K562 (cell line): ENCODE data around the gene TENM3. TPM values are rescaled to one million over a fixed set of nuclear protein-coding genes. Genes with fewer than 3 reads are reported as not detected.

Experiments used
- ATAC-seq: fragments of 200-7000 bp; cut with Tn5 transposase; 3 replicates; pipeline ENCODE4 v1.9.1; 2020; ENCODE audit warnings: moderate library complexity
- BruUV-seq: library from RNA; stranded (reverse); fragments of 400-500 nt; replicated peaks from 2 replicates; lab custom pipeline; 2021; lab: Mats Ljungman, UMichigan
- CTCF ChIA-PET: fragments of 300-600 bp; formaldehyde crosslinking; extraction: SDS; loops from one replicate; lab custom pipeline; 2021; ENCODE audit warnings: low intra/inter-chr PET ratio; lab: Yijun Ruan, JAX
- POLR2A ChIA-PET: fragments of 300-600, 350-650 bp; sonication (Branson Sonifier 250); formaldehyde crosslinking; extraction: SDS; loops from one replicate; lab custom pipeline; 2021; ENCODE audit warnings: antibody characterized with exemption, inconsistent platforms; lab: Yijun Ruan, JAX
- DNase-seq, 4 experiments: peaks; one replicate each; pipeline versions ENCODE4 v3.0.0 to v3.0.0-alpha.2; 2011 to 2018; ENCODE audit warnings: low spot score in 3 of 4, mixed read lengths in 3 of 4; ENCODE audit errors: extremely low read depth in 1 of 4
- FAIRE-seq: peaks from 2 replicates; lab custom pipeline; 2011; peaks lifted over from hg19 to GRCh38; lab: Jason Lieb, UNC
- H2AFZ ChIP-seq: 2 replicates; pipeline ENCODE4 v1.6.0; 2011; ENCODE audit warnings: low read depth, low read length, control low read depth, inconsistent platforms
- H3K27ac ChIP-seq: fragments of 200-600 bp; 3 replicates; pipeline ENCODE4 v1.8.0; 2011; ENCODE audit warnings: low read depth, mild to moderate bottlenecking, control low read depth, inconsistent platforms, low read length, moderate library complexity, mixed read lengths; ENCODE audit errors: extremely low read depth
- H3K27me3 ChIP-seq, 2 experiments: fragments of 300-600 bp in 1 of 2; 2 replicates in 1 of 2; 3 replicates in 1 of 2; pipeline versions ENCODE4 v1.6.0 to v1.8.0; 2011; ENCODE audit warnings: inconsistent platforms in 2 of 2, low read length in 2 of 2, mild to moderate bottlenecking in 1 of 2, mixed read lengths in 1 of 2, moderate library complexity in 1 of 2; ENCODE audit not compliant: control insufficient read depth in 2 of 2, insufficient read depth in 2 of 2
- H3K36me3 ChIP-seq: fragments of 300-600 bp; 3 replicates; pipeline ENCODE4 v1.8.0; 2011; ENCODE audit warnings: mild to moderate bottlenecking, low read length, inconsistent platforms; ENCODE audit not compliant: control insufficient read depth, insufficient read depth
- H3K4me1 ChIP-seq, 2 experiments: fragments of 200-600 bp in 1 of 2; replicated peaks in 1 of 2; 2 replicates in 1 of 2; 3 replicates in 1 of 2; pipeline versions ENCODE4 v1.5.1 to v1.8.0; 2011; ENCODE audit warnings: inconsistent platforms in 2 of 2, low read length in 2 of 2, mild to moderate bottlenecking in 1 of 2, mixed read lengths in 1 of 2, moderate library complexity in 1 of 2; ENCODE audit not compliant: control insufficient read depth in 2 of 2, insufficient read depth in 2 of 2
- H3K4me2 ChIP-seq: 2 replicates; pipeline ENCODE4 v1.6.1; 2011; ENCODE audit warnings: low read length, control low read depth, inconsistent platforms, mixed read lengths; ENCODE audit not compliant: insufficient read depth
- H3K4me3 ChIP-seq: fragments of 200-600 bp; sonication (generic), shearing (Covaris generic); 2 replicates; pipeline ENCODE4 v1.5.1; 2016; ENCODE audit warnings: control low read depth, inconsistent platforms
- H3K79me2 ChIP-seq: fragments of 200-600 bp; 3 replicates; pipeline ENCODE4 v1.8.0; 2011; ENCODE audit warnings: low read length, inconsistent platforms; ENCODE audit not compliant: control insufficient read depth, insufficient read depth
- H3K9ac ChIP-seq, 2 experiments: 2 replicates each; pipeline versions ENCODE4 v1.6.0 to v1.6.1; 2011; ENCODE audit warnings: low read depth in 2 of 2, low read length in 2 of 2, control low read depth in 1 of 2, inconsistent platforms in 1 of 2, mild to moderate bottlenecking in 1 of 2, mixed read lengths in 1 of 2; ENCODE audit not compliant: insufficient read depth in 1 of 2
- H3K9me1 ChIP-seq: one replicate; pipeline ENCODE4 v1.6.0; 2011; ENCODE audit warnings: inconsistent platforms, mild to moderate bottlenecking, low read length, moderate library complexity; ENCODE audit not compliant: control insufficient read depth, insufficient read depth
- H3K9me3 ChIP-seq: replicated peaks from 2 replicates; pipeline ENCODE4 v1.5.1; 2011; ENCODE audit warnings: low read depth, low read length, inconsistent platforms; ENCODE audit not compliant: control insufficient read depth, insufficient read depth
- H4K20me1 ChIP-seq: replicated peaks from 2 replicates; pipeline ENCODE4 v1.6.1; 2011; ENCODE audit warnings: low read length, inconsistent platforms, mixed read lengths; ENCODE audit not compliant: control insufficient read depth, insufficient read depth
- NFYB ChIP-seq: IDR thresholded peaks from 2 replicates; pipeline ENCODE4 v1.6.1; 2011; ENCODE audit warnings: mild to moderate bottlenecking, moderate library complexity; ENCODE audit not compliant: insufficient read length; ENCODE audit errors: extremely low read depth
- POLR2AphosphoS2 ChIP-seq: IDR thresholded peaks from 2 replicates; pipeline ENCODE4 v1.6.1; 2012; ENCODE audit warnings: low read length, improper control_type of control experiment
- ZNF124 ChIP-seq: sonication (generic); formaldehyde crosslinking; IDR thresholded peaks from 2 replicates; pipeline ENCODE4 v1.8.1; 2022; ENCODE audit warnings: missing genetic modification reagents
- WGBS: fragments of 100-300 bp; shearing (Covaris generic); methylation state at CpG from one replicate; pipeline ENCODE4 v1.1.6; 2016; ENCODE audit warnings: low coverage, mixed read lengths; ENCODE audit not compliant: insufficient coverage; ENCODE audit errors: missing lambda C conversion rate; 5-methylcytosine and 5-hydroxymethylcytosine counted together
- in situ Hi-C: fragments of 300-500 bp; cut with MboI; formaldehyde crosslinking; loops from 4 replicates; pipeline ENCODE4 v1.15.0; 2018; ENCODE audit warnings: inconsistent platforms, mixed read lengths
- intact Hi-C: fragments of 100-400 bp; cut with micrococcal nuclease; formaldehyde crosslinking; loops from 2 replicates; pipeline ENCODE4 v1.14.2; 2022
- polyA plus RNA-seq, 8 experiments: library from polyadenylated mRNA; depleted of rRNA in 4 of 8; stranded (reverse) in 5 of 8; unstranded in 3 of 8; fragments of >200 nt; fragmentation: Nextera tagmentation in 2 of 8; fragmentation: Illumina TruSeq in 1 of 8; extraction: Ambion mirVana in 2 of 8; extraction: Trizol in 1 of 8; gene quantifications; 2 replicates each; pipeline versions ENCODE4 v1.2.1 to v1.2.3, GENCODE V29; 2011 to 2014; ENCODE audit warnings: inconsistent platforms in 1 of 8, missing spikeins in 1 of 8
- total RNA-seq, 7 experiments: library from RNA; depleted of rRNA in 6 of 7; stranded (reverse); fragments of >200 nt in 6 of 7; fragmentation: Illumina TruSeq in 2 of 7; extraction: Trizol in 2 of 7; gene quantifications; 2 replicates each; pipeline versions ENCODE4 v1.2.1 to v1.2.3, GENCODE V29; 2011 to 2021; ENCODE audit warnings: low replicate concordance in 1 of 7
- TF ChIP-seq, protein P1 (sequence below): fragments of 450-650 bp; formaldehyde crosslinking; IDR thresholded peaks from 2 replicates; pipeline ENCODE4 v1.4.0; 2020; ENCODE audit warnings: mild to moderate bottlenecking, mixed read lengths
- TF ChIP-seq, protein P2 (sequence below): IDR thresholded peaks from 2 replicates; pipeline ENCODE4 v1.6.1; 2011; ENCODE audit not compliant: insufficient read length; ENCODE audit errors: extremely low read depth

The TENM3 gene
- total and polyA plus RNA-seq, 9 of the 15 experiments (the other 6 are each of a cell fraction or from before 2014, with no cell fraction given) = 0.01 to 0.02 TPM; not detected in 7

DNA sequence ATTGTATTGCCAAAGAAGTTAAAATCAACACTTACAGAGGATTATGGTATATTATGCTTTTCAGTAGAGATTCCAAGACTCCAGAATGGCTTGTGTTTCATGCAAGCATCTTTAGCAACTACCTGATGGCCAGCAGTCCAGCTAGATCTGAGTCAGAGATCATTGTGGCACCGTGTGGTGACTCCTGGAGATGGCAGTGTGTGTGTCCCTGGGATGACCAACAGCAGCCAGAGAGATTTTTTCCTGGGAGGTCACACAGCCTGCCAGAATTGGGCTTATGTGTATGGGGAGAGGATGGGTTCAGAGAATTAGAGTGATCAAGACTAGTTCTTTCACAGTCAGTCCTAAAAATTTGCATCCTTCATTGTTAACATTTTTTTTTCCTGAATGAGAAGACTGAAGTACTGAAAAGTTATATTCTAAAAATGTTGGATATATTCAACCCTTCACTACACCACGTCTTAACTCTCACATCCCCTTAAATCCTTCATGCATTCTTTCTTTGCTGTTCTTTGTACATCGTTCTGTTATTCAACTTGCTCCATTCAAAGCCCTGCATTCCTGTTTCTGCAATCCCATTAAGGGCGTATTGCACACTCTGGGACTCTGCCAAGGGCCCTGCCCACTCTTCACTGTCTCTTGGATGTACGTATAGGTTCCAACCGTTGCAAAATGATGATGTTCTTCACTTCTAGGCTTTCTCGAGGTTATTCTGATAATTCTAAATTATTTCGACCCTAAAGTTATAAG lies 12.4 kb downstream of the TENM3 start (continued):
- TF ChIP-seq POLR2AphosphoS2 = no peak
- TF ChIP-seq, protein P1, sequence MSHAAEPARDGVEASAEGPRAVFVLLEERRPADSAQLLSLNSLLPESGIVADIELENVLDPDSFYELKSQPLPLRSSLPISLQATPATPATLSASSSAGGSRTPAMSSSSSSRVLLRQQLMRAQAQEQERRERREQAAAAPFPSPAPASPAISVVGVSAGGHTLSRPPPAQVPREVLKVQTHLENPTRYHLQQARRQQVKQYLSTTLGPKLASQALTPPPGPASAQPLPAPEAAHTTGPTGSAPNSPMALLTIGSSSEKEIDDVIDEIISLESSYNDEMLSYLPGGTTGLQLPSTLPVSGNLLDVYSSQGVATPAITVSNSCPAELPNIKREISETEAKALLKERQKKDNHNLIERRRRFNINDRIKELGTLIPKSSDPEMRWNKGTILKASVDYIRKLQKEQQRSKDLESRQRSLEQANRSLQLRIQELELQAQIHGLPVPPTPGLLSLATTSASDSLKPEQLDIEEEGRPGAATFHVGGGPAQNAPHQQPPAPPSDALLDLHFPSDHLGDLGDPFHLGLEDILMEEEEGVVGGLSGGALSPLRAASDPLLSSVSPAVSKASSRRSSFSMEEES (CRISPR knock-in tag) = no peak

DNA sequence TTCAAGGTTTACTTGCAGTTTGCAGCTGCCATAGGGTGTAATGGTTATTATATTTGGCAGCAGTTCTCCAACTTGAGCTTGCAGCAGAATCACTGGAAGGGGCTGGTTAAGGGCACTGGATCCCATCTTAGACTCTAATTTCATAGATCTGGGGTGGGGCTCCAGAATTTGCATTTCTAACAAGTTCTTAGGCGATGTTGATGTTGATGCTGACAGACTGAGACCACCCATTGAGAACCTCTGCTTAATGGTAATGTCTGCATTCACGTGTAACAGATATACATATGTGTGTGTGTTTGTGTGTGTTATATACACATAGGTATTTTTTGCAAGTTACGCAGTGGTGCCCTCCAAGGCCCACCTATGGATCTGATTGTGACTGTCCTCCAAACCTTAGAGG lies 13.8 kb downstream of the TENM3 start:
- H3K9me1 ChIP-seq = no peaks in the 10 kb centered on the region
- no peak for ATAC-seq
- no peaks in the 10 kb centered on the region for H4K20me1 ChIP-seq
- no peak for DNase-seq
- TF ChIP-seq NFYB = no peak
- no peak for TF ChIP-seq ZNF124 (CRISPR knock-in tag)
- TF ChIP-seq, protein P2, sequence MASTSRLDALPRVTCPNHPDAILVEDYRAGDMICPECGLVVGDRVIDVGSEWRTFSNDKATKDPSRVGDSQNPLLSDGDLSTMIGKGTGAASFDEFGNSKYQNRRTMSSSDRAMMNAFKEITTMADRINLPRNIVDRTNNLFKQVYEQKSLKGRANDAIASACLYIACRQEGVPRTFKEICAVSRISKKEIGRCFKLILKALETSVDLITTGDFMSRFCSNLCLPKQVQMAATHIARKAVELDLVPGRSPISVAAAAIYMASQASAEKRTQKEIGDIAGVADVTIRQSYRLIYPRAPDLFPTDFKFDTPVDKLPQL = no peak
- TF ChIP-seq, all 486 proteins: peak for 0
- H3K27ac ChIP-seq = no peak overlapping the region
- H3K36me3 ChIP-seq = no peaks in the 10 kb centered on the region
- no peak overlapping the region for H2AFZ ChIP-seq
- intact Hi-C loops = no loop called here
- no peaks in the 10 kb centered on the region for H3K27me3 ChIP-seq
- H3K4me2 ChIP-seq = no peak overlapping the region
- BruUV-seq = no TSS peak
- FAIRE-seq = no peak
- in situ Hi-C loops = no loop called here
- no peak overlapping the region for H3K9ac ChIP-seq
- H3K4me1 ChIP-seq = no peaks in the 10 kb centered on the region
- H3K9me3 ChIP-seq = no peaks in the 10 kb centered on the region
- 17% methylated on average over 3 of the region's 3 CpGs for WGBS
- no peaks in the 10 kb centered on the region for H3K79me2 ChIP-seq
- ChIA-PET CTCF (no interaction called here), POLR2A (no interaction called here)
- H3K4me3 ChIP-seq = no peak overlapping the region
